Breast epithelium (tissue), 3 donors: Measurements from ENCODE around the gene RPL10.

Experiments
- CTCF ChIP-seq, 3 donors: fragments of 450-650 bp; IDR thresholded peaks; one replicate each; pipeline ENCODE4 v1.5.1; 2016 to 2017; ENCODE audit warnings: antibody characterized with exemption in 3 of 3, mild to moderate bottlenecking in 3 of 3, moderate library complexity in 3 of 3
- POLR2A ChIP-seq: fragments of 450-650 bp; IDR thresholded peaks from one replicate; pipeline ENCODE4 v1.6.1; 2016; ENCODE audit warnings: antibody characterized with exemption, mild to moderate bottlenecking, moderate library complexity

DNA sequence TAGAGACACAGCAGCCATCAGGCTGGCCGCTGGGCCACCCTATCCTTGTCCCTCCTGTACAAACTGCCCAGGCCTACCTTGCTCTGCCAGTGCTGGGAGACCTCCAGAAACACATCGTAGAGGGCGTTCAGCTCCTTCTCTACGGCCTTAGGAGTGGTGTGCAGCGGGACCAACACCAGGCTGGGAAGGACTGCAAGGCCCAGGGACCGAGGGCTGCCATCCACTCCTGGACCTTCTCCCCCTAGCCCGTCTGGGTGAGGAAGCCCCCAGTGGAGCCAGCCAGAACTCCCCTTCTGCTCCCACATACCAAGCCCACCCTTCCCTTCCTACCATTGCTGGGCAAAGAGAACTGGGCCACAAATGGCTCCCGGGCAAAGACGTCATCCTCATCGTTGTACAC lies 5.0 kb downstream of the RPL10 start:
- TF ChIP-seq POLR2A, result no peak
- TF ChIP-seq CTCF (IDR thresholded peaks at IDR 0.05), result no peak
